Measurements from ENCODE around the gene B4GALT5.

B4GALT5 gene

GRCh38 chr20:49693435-49694171 is 20.1 kb downstream of the B4GALT5 start:
- peaks cover 0 to 7% (median 0%) of the 10 kb centered on the region in 11 experiments; a peak in 1 of 22 replicates for H3K9me3 ChIP-seq (replicated peaks in 1 of 11)
- H3K9ac ChIP-seq: no peak overlapping the region
- H3K27me3 ChIP-seq: no peaks in the 10 kb centered on the region
- H3K4me3 ChIP-seq: no peak overlapping the region
- H3K4me1 ChIP-seq: peaks cover 14 to 86% (median 31%) of the 10 kb centered on the region in 10 experiments; a peak in 19 of 20 replicates
- no peak for TF ChIP-seq Cebpa-rat (IDR thresholded peaks at IDR 0.05)
- no peak overlapping the region for H3K27ac ChIP-seq
- H3K4me2 ChIP-seq: peak overlapping the region in 3 of 11 experiments; percentile 6 to 24 (median 20); a peak in 2 of 22 replicates
- peaks cover 0 to 24% (median 4%) of the 10 kb centered on the region in 11 experiments; a peak in 5 of 22 replicates for H3K36me3 ChIP-seq
- H4K20me1 ChIP-seq: peaks cover 72 to 100% (median 100%) of the 10 kb centered on the region in 11 experiments; a peak in 21 of 22 replicates

GRCh38 chr20:49692941-49693340 is 20.7 kb downstream of the B4GALT5 start:
- Histone ChIP-seq H3K4me1 (peaks cover 21 to 86% (median 38%) of the 10 kb centered on the region in 10 experiments), H3K4me2 (no peak overlapping the region), H3K9ac (no peak overlapping the region)

GRCh38 chr20:49691818-49692568 is 21.7 kb downstream of the B4GALT5 start:
- Histone ChIP-seq H3K27me3 (no peaks in the 10 kb centered on the region), H3K4me3 (no peak overlapping the region), H3K4me2 (peak overlapping the region in 3 of 11 experiments; percentile 13 to 55 (median 26); a peak in 1 of 22 replicates), H3K9ac (no peak overlapping the region), H3K36me3 (peaks cover 0 to 13% (median 3%) of the 10 kb centered on the region in 11 experiments; a peak in 6 of 22 replicates), H4K20me1 (peaks cover 70 to 100% (median 100%) of the 10 kb centered on the region in 11 experiments; a peak in 21 of 22 replicates), H3K9me3 (replicated peaks in 1 of 11) (peaks cover 0 to 7% (median 0%) of the 10 kb centered on the region in 11 experiments; a peak in 1 of 22 replicates), H3K4me1 (peaks cover 26 to 87% (median 43%) of the 10 kb centered on the region in 10 experiments), H3K27ac (no peak overlapping the region)
- no peak for TF ChIP-seq Cebpa-rat (IDR thresholded peaks at IDR 0.05)

More at GRCh38 chr20:49692941-49693340, 20.7 kb downstream of the B4GALT5 start:
- Histone ChIP-seq H3K27me3 (no peaks in the 10 kb centered on the region), H4K20me1 (peaks cover 70 to 100% (median 100%) of the 10 kb centered on the region in 11 experiments; a peak in 21 of 22 replicates), H3K4me3 (no peak overlapping the region), H3K9me3 (replicated peaks in 1 of 11) (peaks cover 0 to 7% (median 0%) of the 10 kb centered on the region in 11 experiments; a peak in 1 of 22 replicates), H3K36me3 (peaks cover 0 to 22% (median 3%) of the 10 kb centered on the region in 11 experiments; a peak in 5 of 22 replicates), H3K27ac (no peak overlapping the region)
- TF ChIP-seq Cebpa-rat (IDR thresholded peaks at IDR 0.05): no peak

GRCh38 chr20:49690899-49691620 is 22.6 kb downstream of the B4GALT5 start:
- Histone ChIP-seq H3K27me3 (no peaks in the 10 kb centered on the region), H3K36me3 (peaks cover 0 to 12% (median 3%) of the 10 kb centered on the region in 11 experiments; a peak in 5 of 22 replicates), H3K9me3 (replicated peaks in 1 of 11) (peaks cover 0 to 7% (median 0%) of the 10 kb centered on the region in 11 experiments; a peak in 1 of 22 replicates), H3K4me2 (peak overlapping the region in 6 of 11 experiments; percentile 1 to 55 (median 20); a peak in 7 of 22 replicates), H4K20me1 (peaks cover 70 to 100% (median 100%) of the 10 kb centered on the region in 11 experiments; a peak in 21 of 22 replicates), H3K4me1 (peaks cover 35 to 89% (median 52%) of the 10 kb centered on the region in 10 experiments), H3K27ac (peak overlapping the region in 1 of 11 experiments; percentile 7; a peak in 2 of 22 replicates), H3K9ac (peak overlapping the region in 1 of 11 experiments; percentile 11; a peak in 2 of 22 replicates), H3K4me3 (no peak overlapping the region)
- no peak for TF ChIP-seq Cebpa-rat (IDR thresholded peaks at IDR 0.05)

GRCh38 chr20:49687595-49688567 is 25.8 kb downstream of the B4GALT5 start:
- Histone ChIP-seq H3K4me1 (peaks cover 43 to 94% (median 58%) of the 10 kb centered on the region in 10 experiments), H3K36me3 (peaks cover 0 to 13% (median 6%) of the 10 kb centered on the region in 11 experiments; a peak in 10 of 22 replicates), H3K9ac (peak overlapping the region in 4 of 11 experiments; percentile 1 to 23 (median 12); a peak in 4 of 22 replicates), H3K27ac (peak overlapping the region in 4 of 11 experiments; percentile 4 to 41 (median 35); a peak in 6 of 22 replicates), H3K4me2 (peak overlapping the region; percentile 13 to 93 (median 53); a peak in 21 of 22 replicates), H3K4me3 (no peak overlapping the region), H3K27me3 (no peaks in the 10 kb centered on the region), H4K20me1 (peaks cover 46 to 100% (median 93%) of the 10 kb centered on the region in 11 experiments; a peak in 21 of 22 replicates), H3K9me3 (replicated peaks in 1 of 11) (peaks cover 0 to under 1% (median 0%) of the 10 kb centered on the region in 11 experiments; a peak in 1 of 22 replicates)
- no peak for TF ChIP-seq Cebpa-rat (IDR thresholded peaks at IDR 0.05)

- peak overlapping the region in 3 of 11 experiments; percentile 1 to 31 (median 3); a peak in 2 of 22 replicates for H3K9ac ChIP-seq
- peak overlapping the region in 4 of 11 experiments; percentile 1 to 67 (median 36); a peak in 7 of 22 replicates for H3K27ac ChIP-seq
- H4K20me1 ChIP-seq: peaks cover 25 to 100% (median 93%) of the 10 kb centered on the region in 11 experiments; a peak in 20 of 22 replicates
- no peaks in the 10 kb centered on the region for H3K27me3 ChIP-seq
- no peaks in the 10 kb centered on the region for H3K9me3 ChIP-seq (replicated peaks in 1 of 11)
- H3K4me2 ChIP-seq: peak overlapping the region; percentile 50 to 93 (median 60); a peak in 20 of 22 replicates
- H3K36me3 ChIP-seq: peaks cover 0 to 32% (median 13%) of the 10 kb centered on the region in 11 experiments; a peak in 12 of 22 replicates
- TF ChIP-seq Cebpa-rat (IDR thresholded peaks at IDR 0.05): no peak
- peaks cover 43 to 100% (median 62%) of the 10 kb centered on the region in 10 experiments for H3K4me1 ChIP-seq
- no peak overlapping the region for H3K4me3 ChIP-seq
These were observed 27.9 kb downstream of the B4GALT5 start for GRCh38 chr20:49685809-49686208.

- H3K4me1 ChIP-seq: peaks cover 43 to 100% (median 67%) of the 10 kb centered on the region in 10 experiments
- H4K20me1 ChIP-seq: peaks cover 22 to 100% (median 93%) of the 10 kb centered on the region in 11 experiments; a peak in 20 of 22 replicates
These were observed 28.5 kb downstream of the B4GALT5 start for GRCh38 chr20:49685161-49685601.

More at GRCh38 chr20:49685161-49685601, 28.5 kb downstream of the B4GALT5 start:
- H3K4me3 ChIP-seq: no peak overlapping the region
- H3K36me3 ChIP-seq: peaks cover 0 to 32% (median 13%) of the 10 kb centered on the region in 11 experiments; a peak in 12 of 22 replicates
- no peaks in the 10 kb centered on the region for H3K9me3 ChIP-seq (replicated peaks in 1 of 11)
- peak overlapping the region in 4 of 11 experiments; percentile 3 to 36 (median 14); a peak in 4 of 22 replicates for H3K9ac ChIP-seq
- H3K4me2 ChIP-seq: peak overlapping the region; percentile 50 to 93 (median 60)
- no peaks in the 10 kb centered on the region for H3K27me3 ChIP-seq
- TF ChIP-seq Cebpa-rat (IDR thresholded peaks at IDR 0.05): no peak
- peak overlapping the region in 7 of 11 experiments; percentile 6 to 69 (median 22); a peak in 11 of 22 replicates for H3K27ac ChIP-seq
